ENCODE measurements around the gene AOPEP.

The AOPEP gene, protein sequence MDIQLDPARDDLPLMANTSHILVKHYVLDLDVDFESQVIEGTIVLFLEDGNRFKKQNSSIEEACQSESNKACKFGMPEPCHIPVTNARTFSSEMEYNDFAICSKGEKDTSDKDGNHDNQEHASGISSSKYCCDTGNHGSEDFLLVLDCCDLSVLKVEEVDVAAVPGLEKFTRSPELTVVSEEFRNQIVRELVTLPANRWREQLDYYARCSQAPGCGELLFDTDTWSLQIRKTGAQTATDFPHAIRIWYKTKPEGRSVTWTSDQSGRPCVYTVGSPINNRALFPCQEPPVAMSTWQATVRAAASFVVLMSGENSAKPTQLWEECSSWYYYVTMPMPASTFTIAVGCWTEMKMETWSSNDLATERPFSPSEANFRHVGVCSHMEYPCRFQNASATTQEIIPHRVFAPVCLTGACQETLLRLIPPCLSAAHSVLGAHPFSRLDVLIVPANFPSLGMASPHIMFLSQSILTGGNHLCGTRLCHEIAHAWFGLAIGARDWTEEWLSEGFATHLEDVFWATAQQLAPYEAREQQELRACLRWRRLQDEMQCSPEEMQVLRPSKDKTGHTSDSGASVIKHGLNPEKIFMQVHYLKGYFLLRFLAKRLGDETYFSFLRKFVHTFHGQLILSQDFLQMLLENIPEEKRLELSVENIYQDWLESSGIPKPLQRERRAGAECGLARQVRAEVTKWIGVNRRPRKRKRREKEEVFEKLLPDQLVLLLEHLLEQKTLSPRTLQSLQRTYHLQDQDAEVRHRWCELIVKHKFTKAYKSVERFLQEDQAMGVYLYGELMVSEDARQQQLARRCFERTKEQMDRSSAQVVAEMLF

DNA sequence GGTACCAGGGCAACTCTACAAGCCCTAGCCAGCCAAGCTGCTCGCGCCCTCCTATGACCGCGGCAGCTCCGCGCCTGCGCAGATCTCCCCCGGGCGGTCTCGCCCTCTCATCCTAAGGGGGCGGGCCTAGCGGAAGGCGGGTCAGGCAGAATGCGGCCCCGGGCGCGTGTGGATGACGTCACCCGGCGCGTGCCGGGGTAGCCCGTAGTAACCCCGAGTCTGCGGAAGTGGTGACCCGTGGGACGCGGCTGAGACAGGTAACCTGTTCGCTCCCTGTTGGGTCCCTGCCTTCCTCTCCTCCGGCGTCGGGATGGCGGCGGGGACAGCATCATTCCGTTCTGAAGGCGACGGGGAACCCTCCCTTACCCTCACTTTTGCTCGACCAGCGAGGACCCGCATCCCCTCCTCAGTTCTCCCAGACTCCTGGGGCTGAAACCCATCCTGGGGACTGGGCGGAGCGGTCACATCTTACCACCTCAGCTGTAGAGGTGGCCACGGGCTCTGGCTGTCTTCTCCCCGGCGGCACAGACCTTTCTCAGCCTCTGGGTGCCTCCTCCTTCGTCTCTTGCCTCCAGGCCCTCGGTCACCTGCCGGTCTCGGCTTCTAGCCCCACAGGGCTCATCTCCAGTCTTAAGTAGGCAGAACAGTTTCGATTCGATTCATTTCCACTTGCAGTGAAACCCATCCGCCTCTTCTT lies at the start of gene AOPEP:
TSS of gene AOPEP (plus strand) at position 205 of the 697 bp plus-strand sequence. CDS start 33,085 bp downstream, outside the sequence.
- peak; percentile 99 for DNase-seq

DNA sequence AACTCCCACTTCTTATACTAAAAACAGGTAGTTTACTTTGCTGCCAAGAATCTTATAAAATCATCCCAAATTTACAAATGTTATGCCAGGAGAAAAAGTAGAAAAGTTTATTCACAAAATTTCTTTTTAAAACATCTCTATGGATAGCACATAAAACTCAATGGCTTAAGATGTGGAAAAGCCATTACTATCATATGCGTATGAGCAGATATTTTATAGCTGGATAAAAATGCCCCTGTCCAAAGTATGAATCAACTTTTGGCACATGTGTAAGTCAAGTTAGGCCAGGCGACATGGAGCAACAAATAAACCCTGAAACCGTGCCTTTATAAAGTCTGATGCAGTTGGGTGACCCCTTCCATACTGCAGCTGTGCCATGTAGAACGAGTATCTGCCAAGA lies 48.6 kb upstream of the AOPEP start:
- no peak for DNase-seq

DNA sequence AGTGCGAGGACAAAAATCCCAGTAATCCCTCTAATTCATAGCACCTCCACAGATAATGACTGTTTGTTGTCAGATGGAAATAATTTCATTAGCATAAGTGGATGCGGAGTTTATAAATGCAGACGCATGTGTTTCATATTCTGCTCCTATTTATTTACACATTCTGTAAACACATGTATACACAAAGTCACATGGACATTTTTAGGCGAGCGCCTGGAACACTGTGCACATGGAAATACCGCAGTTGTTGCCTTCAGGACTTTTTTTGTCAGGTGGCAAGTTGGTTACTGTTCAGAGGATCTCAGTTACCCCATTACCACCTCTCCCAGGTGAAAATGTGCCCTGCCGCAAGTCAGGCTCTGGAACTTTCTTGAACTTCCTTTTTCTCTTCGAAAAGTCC lies 46.9 kb upstream of the AOPEP start:
- no peak for DNase-seq

DNA sequence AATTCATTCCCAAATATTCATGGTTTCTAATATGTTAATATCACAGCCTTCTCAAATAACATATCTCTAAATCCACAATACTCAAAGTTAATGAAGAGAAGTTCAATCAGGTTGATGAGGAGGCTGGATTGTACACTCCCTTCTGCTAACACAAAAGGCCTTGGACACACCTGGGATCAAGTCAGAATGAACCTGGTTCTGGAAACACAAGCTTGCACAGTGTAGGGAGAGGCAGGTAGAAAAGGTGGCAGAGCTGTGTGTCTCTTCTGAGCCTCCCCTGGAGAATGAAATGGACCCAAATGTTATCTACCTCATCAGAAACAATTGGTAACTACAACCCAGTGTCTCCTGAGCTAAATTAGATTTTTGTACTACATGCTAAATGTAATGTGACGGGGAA lies 46.5 kb upstream of the AOPEP start:
- no peak for DNase-seq

DNA sequence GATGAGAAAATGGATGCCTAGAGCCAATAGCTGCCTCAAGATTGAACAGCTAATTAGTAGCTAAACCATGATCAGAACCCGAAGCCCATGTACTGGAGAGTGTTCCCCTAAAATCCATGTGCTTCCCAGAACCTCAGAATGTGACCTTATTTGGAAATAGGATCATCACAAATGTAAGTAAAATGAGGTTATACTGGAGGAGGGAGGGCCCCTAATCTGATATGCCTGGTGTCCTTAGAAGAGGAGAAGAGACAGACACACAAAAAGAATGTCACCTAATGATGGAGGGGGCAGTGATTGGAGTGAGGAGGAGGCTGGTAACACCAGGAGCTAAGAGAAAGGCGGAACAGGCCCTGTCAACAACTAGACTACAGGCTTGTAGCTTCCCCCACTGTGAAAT lies 45.9 kb upstream of the AOPEP start:
- no peak for DNase-seq

DNA sequence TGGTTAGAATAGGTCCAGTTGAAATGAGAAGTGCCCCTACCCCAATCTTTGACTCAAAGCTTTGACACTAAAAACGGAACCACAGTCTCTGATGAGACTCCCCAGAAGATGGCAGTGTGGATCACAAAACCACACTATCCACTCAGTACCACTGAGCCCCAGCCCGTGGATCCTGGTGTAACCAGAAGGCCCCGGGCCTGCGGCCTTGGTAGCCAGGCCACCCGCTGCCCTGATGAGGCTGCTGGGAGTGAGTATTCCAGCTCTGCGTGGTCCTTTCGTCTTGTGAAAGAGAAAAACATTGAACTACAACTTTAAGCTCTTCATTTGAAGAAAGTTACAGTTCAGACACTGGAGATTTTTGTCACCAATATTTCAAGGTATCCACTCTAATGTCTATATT lies 45.0 kb upstream of the AOPEP start:
- DNase-seq, result peak; percentile 75

DNA sequence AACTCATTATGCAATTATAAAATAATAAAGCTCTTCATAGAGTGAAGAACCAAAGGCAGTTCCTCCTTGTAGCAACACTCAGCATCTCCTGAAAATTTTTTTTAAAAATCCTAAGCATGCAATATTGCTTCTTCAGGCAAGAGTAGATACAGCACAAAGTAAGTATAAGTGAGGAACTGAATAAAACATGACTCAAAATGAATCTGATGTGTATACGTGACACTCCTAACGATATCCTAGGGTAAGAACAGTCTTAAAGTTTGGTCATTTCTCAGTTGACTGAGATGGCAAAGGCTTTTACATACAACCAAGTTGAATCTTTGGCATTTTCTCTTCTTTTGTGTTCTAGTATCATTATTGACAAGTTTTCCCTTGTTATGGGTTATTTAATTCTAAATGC lies 41.1 kb upstream of the AOPEP start:
- DNase-seq, result no peak

DNA sequence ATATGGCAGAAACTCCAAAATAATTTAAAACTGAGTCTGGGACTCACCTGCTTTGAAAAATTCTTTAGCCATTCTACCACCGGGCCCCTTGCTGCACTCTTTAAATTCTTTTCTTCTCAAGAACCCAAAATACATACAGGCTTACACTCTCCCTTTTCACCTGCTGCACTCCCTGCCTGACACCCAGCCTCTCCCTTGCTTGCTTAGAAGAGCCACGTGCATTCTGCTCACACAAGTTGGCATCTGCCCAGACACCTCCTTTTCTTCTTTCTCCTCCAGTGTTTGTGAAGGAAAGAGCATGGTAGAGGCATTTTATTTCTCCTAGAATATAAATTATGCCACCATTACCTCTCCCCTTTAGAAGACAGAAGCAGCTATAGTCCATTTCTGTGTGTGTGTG lies 39.0 kb upstream of the AOPEP start:
- DNase-seq, result no peak

DNA sequence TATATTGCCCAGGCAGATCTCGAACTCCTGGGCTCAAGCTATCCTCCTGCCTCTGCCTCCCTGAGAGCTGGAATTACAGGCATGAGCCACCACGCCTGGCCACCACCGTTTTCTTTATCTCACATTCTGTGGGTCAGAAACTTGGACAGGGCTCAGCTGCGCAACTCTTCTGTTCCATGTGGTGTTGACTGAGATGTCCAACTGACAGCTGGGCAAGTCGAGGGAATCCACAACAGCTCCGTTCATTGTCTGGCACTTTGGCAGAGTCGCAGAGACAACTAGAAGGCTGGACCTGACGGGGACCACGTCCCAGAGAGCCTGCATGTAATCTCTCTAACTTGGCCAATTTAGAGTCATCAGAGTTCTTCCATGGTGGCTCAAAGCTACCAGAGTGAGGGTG lies 36.2 kb upstream of the AOPEP start:
- DNase-seq, result no peak

DNA sequence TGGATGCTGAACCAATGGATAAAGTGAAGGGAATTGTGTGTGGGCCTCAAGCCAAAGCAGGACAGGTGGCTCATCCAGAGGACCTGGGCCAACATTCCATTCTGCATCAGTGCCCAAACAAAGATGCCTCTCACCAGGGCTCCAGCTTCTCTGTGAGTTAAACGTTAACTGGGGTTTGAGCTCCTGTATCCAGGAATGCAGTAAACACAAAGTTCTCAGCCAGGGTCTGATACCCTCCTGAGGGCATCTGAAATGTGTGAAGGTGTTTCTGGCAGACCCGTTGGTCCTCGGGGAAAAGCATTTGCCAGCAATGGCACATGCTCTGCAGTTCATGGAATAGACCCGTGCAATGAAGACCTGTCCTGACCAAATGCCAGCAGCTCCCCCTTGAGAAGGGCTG lies 33.9 kb upstream of the AOPEP start:
- DNase-seq, result no peak

DNA sequence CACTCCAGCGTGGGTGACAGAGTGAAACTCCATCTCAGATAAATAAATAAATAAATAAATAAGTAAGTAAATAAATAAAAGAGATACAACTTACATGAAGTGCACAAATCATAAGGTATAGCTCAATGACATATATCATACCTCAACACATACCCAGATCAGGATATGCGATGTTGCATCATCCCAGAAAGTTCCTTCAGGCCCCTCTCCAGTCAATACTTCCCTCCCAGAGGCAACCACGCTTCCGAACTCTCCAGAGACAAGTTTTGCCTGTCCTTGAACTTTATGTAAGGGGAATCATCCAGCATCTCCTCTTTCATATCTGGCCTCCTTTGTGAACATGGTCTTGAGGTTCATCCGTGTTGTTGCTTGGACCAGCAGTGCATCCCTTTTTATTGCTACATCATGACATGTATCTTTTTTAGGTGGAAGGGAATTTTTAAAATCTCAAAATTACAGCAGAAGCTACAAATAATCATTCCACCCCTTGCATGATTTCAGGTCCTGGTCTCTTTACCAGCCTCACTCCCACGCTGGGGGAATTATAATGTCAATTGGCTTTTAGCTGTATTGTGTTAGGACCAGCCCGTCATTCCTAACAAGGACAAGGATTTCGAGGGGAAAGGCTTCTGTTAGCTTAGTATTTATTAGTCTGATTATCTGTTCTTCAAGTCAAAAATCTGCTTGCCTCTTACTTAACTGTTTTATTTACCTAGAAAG lies 32.9 kb upstream of the AOPEP start:
- DNase-seq, result no peak

DNA sequence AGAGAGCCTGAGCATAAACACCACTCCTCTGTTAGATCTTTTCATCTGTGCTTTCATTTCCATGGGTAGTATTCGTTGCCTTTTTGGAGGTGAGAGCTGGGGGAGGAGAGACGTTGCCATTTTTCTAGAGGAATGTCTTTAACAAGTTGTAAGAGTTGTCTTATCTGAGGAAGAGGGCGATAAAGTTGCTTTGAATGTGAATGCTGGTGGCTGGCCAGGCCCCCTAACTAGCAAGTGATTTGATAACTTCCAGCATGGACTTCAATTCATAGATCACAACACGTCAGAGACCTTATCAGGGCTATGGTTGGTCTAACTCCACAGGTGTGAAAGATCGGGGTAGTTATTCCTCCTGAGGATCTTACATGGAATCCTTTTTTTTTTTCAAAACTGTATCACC lies 30.0 kb upstream of the AOPEP start:
- DNase-seq, result no peak

DNA sequence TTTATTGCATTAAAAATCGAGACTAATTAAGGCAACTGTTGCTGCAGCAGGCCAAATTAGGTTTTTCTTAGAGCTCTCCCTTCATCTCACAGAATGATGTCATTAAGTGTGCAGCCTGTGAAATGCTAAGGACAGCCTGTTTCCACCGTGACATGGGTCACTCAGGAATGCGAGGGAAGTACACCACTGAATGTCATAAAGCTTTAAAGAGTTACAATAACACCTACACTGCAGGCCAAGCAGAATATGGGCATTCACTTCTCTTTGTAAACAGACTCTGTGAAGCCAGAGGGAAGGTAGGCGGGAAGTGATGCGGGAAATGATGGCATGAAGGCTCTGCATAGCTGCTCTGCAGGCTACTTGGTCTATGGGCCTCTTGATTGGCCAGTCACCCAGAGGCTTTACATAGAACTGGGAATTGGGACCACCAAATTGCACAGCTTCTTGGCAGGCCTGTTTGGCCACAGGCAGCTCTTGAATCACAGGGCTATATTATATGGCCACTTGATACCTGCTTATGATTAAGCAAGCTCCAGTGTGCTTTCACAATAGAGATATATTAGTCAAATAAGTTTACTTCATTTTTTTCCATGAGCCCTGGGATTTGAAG lies 28.4 kb upstream of the AOPEP start:
- no peak for DNase-seq

DNA sequence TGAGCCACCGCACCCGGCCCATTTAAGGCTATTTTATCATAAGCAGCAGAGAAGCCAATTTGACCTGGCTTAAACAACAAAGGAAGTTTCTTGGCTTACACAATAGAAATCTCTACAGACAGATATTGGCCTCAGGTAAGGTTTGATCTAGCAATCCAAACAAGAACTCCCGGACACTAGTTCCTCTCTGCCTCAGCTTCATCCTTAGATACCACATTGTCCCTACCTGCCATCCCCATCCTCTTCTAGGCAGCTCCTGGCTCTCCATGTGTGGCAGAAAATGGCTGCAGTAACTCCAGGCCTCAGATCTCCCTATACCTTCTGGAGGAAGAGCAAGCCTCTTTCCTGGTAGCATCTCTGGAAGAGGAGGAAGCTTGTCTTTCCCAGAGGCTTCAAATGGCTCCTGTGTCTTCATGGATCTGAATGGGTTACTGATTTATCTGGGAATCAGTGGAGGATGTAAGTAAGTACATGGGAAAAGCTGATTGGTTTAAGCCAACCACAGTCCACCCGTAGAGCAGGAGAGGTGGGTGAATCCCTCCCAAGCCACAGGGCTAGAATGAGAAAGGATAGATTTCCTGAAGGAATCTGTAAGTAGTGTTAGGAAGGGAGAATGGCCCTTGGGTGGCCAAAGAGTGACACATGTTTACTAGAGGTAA lies 26.7 kb upstream of the AOPEP start:
- no peak for DNase-seq

DNA sequence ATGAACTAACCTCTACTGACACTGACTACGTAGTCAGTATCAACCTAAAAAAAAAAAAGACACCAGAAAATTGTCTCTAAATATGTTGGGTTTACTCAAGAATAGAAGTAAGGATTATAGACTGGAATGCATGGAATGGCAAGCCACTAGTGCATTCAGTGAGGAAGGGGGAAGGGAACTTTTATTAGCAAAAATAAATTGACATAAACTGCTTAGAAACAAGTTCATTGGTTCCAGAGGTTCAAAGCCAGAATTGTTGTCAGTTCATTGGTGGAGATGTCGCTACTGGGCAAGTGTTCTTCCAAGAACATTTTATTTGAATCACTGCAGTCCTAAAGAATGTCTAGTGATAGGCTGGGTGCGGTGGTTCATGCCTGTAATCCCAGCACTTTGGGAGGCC lies 26.1 kb upstream of the AOPEP start:
- DNase-seq, result no peak

DNA sequence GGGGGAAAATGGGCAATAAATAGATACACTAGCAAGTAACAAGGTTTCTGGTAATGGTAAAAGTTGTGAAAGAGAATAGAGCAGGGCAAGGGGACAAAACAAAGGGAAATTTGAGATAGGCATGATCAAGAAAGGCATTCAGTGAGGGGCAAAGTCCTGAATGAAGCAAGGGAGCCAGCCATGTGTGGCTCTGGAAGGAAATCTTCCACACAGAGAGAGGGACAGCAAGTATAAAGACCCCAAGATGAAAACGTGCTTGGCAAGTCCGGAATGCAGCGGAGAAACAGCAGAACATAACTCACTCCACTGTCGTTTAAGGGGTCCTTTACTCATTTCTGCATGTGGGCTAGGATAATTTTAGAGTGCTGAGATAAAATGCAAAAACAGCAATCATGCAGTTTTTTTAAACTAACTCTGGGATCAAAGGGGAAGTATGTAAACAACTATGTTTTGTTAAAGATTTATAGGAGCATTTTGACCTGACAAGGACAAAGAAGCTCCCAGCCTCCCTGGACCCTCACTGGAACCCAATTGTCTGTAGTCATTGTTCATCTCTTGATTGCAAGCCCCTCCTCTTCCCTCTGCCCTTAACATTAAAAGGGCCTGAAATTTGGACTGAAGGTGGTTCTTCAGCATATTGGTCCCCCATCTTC lies 22.9 kb upstream of the AOPEP start:
- DNase-seq, result no peak

DNA sequence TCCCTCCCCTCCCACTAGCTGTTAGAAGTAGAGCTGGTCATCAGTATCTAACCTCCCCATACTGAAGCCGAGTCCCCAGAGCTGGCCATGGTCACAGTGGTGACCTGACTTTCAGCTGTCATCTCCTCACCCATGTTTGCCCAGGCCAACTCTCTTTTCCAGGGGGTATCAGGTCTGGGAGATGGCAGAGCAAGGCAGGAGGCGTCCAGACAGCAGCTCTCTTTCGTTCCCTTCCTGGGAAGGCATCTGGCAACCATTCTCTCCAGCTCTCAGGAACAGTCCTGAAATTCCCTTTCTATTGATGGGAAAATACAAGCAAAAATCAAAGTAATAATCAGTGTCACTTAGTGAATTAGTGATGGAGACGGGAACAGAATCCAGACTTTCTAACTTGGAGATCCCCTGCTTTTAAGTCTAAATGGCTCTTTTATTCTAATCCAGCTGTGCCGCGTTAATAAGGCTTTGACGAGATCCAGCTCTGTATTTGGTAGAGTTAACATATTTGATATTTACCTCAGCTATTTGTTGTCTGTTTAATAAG lies 21.3 kb upstream of the AOPEP start:
- DNase-seq, result no peak

DNA sequence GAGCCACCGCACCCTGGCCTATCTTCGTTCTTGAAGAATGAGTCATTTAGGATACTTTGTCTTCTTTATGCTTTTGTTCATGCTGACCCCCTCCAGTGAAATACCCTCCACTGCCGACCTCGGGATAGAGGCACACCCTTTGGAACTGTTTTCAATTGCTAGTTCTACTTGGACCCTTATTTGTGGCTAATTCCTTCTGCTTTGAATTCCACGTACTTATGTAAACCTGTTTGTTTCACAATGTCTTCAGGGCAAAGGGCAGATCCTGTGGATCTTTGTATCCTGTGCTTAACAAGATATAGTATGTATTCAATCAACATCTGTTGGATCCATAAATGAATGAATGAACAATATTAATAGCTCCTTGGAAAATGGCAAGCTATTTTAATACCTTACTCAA lies 19.6 kb upstream of the AOPEP start:
- DNase-seq, result no peak

DNA sequence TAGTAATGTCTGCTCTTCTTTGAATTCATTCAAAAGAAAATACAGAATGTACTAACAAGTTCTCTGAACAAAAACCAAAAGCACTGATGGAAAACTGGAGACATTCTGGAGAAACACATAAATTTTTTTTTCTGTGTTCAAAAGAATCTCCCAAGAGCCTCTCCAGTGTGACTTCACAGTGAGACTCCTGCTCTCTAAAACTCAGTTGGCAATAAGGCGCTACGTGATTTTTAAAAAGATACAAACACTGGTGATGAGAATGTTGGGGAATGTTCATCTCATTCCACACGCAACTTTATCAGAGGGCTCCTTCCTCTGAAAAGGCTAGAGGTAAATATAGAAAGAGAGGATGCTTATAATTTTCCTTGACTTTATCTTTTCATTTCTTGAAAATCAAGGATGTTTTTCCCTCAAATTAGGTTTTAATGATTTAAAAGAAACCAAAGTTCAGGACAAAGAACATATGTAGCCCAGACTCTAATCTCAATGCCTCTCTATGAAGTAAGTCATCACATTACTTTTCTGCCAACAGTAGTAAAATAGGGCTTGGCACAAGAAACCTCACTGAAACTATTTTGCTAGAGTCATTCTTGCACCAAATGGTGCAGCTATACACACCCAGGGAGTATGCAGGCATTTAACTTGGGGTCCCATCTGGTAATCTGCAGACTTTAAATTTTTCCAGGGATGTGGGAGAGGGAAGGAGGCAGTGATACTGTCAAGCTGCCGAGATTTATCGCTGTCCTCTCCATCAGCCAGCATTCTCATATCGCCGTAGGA lies 12.9 kb upstream of the AOPEP start:
- DNase-seq, result no peak

DNA sequence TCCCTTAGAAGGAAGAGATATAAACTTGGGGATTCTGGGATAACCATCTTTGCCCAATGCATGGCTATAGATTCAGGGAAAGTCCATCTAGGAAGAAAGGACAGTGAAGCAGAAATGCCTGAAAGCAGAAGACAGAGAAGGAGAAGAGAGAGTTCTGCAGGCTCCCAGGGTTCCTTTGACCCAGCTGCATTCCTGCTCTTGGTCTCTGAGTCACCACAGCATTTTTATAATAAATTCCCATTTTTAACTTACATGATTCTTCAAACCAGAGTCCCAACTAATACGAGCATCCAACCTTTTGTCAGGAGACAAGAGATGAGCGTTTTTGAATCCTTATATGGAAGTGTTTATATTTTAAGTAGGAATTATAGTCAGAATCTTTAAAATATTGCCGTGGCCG lies 12.0 kb upstream of the AOPEP start:
- no peak for DNase-seq

All from activated CD4-positive, alpha-beta T cell treated with anti-CD3 and anti-CD28 coated beads, Interleukin-10, Interleukin-2, amounts not matched to agents 100 ng/mL and 50 ng/mL, durations not matched to agents 16 hours and 8 hours (primary cell).